Body of pancreas (tissue), 4 donors: ENCODE measurements around the gene OPALIN. TPM values are rescaled to one million over a fixed set of nuclear protein-coding genes. Genes with fewer than 3 reads are reported as not detected.

Source experiments
- ATAC-seq: fragments of 150-250 bp; one replicate; pipeline ENCODE4 v1.9.1; 2016
- DNase-seq, 4 donors: peaks; one replicate each; pipeline ENCODE4 v3.0.0-alpha.2; 2019
- H3K27ac ChIP-seq, 4 donors: fragments of 200-600 bp; sonication (generic); 1 replicate in 3 of 4; 2 replicates in 1 of 4; pipeline versions ENCODE4 v1.5.1 to v1.6.1; 2016 to 2019; ENCODE audit warnings: mild to moderate bottlenecking in 1 of 4, mixed read lengths in 1 of 4, moderate library complexity in 1 of 4
- H3K27me3 ChIP-seq, 2 donors: fragments of 200-600 bp; sonication (generic); one replicate each; pipeline ENCODE4 v1.6.0; 2016; ENCODE audit warnings: mild to moderate bottlenecking in 1 of 2
- H3K36me3 ChIP-seq, 2 donors: fragments of 200-600 bp; sonication (generic); replicated peaks in 1 of 2; 2 replicates each; pipeline ENCODE4 v1.5.1; 2016; ENCODE audit warnings: low read depth in 2 of 2; ENCODE audit not compliant: insufficient read depth in 1 of 2
- H3K4me1 ChIP-seq: fragments of 200-600 bp; sonication (generic); one replicate; pipeline ENCODE4 v1.6.0; 2016
- H3K4me3 ChIP-seq, 2 donors: fragments of 200-600 bp; sonication (generic); 1 replicate in 1 of 2; 2 replicates in 1 of 2; pipeline ENCODE4 v1.5.1; 2016 to 2019
- H3K9me3 ChIP-seq, 3 donors: fragments of 200-600 bp; sonication (generic); 1 replicate in 2 of 3; 2 replicates in 1 of 3; pipeline ENCODE4 v1.5.1; 2016
- CTCF ChIP-seq, 7 experiments: fragments of 450-650 bp in 4 of 7; fragments of 200-600 bp in 3 of 7; sonication (generic) in 3 of 7; IDR thresholded peaks; one replicate each; pipeline ENCODE4 v1.5.1; 2016 to 2019; ENCODE audit warnings: antibody characterized with exemption in 7 of 7
- POLR2A ChIP-seq, 3 donors: fragments of 450-650 bp; IDR thresholded peaks; one replicate each; pipeline ENCODE4 v1.6.1; 2016; ENCODE audit warnings: antibody characterized with exemption in 3 of 3, mild to moderate bottlenecking in 2 of 3
- WGBS, 2 donors: methylation state at CpG; one replicate each; pipeline ENCODE4 v1.1.5; 2017; 5-methylcytosine and 5-hydroxymethylcytosine counted together
- intact Hi-C: fragments of 100-400 bp; cut with DNase I; formaldehyde crosslinking; loops from one replicate; pipeline ENCODE4 v1.15.1; 2023
- total RNA-seq, 2 donors: library from RNA; depleted of rRNA; stranded (reverse); fragments of >200 nt; gene quantifications; one replicate each; pipeline ENCODE4 v1.1.0, GENCODE V29; 2016

OPALIN gene
- total RNA-seq, 2 donors from 2014 or later: not detected

GRCh38 chr10:96367470-96367869 lies 8.7 kb upstream of the OPALIN start:
- no peaks in the 10 kb centered on the region for H3K36me3 ChIP-seq
- 63 to 71% methylated on average over 4 of the region's 4 CpGs for WGBS, 2 donors
- intact Hi-C loops: no loop called here
- H3K4me1 ChIP-seq: peaks cover 4% of the 10 kb centered on the region
- no peak overlapping the region for H3K27ac ChIP-seq
- no peak for DNase-seq
- H3K9me3 ChIP-seq: no peaks in the 10 kb centered on the region
- no peak overlapping the region for H3K4me3 ChIP-seq
- no peak for ATAC-seq
- no peaks in the 10 kb centered on the region for H3K27me3 ChIP-seq
- TF ChIP-seq CTCF (IDR thresholded peaks at IDR 0.05): no peak

GRCh38 chr10:96366508-96366907 lies 7.7 kb upstream of the OPALIN start:
- Histone ChIP-seq H3K36me3 (no peaks in the 10 kb centered on the region), H3K27me3 (no peaks in the 10 kb centered on the region), H3K4me1 (peaks cover 4% of the 10 kb centered on the region), H3K27ac (no peak overlapping the region), H3K9me3 (no peaks in the 10 kb centered on the region), H3K4me3 (no peak overlapping the region)
- intact Hi-C loops: no loop called here
- DNase-seq (no peak), ATAC-seq (no peak)
- WGBS, 2 donors: 58 to 61% methylated on average over 3 of the region's 3 CpGs
- no peak for TF ChIP-seq CTCF (IDR thresholded peaks at IDR 0.05)
- no peak for TF ChIP-seq POLR2A (IDR thresholded peaks at IDR 0.05)

GRCh38 chr10:96365571-96365970 lies 6.8 kb upstream of the OPALIN start:
- Histone ChIP-seq H3K36me3 (no peaks in the 10 kb centered on the region), H3K27ac (no peak overlapping the region), H3K9me3 (no peaks in the 10 kb centered on the region), H3K4me1 (peaks cover 1% of the 10 kb centered on the region), H3K27me3 (no peaks in the 10 kb centered on the region), H3K4me3 (no peak overlapping the region)
- ATAC-seq (no peak), DNase-seq (no peak)
- intact Hi-C loops: no loop called here
- TF ChIP-seq POLR2A (IDR thresholded peaks at IDR 0.05): no peak
- TF ChIP-seq CTCF (IDR thresholded peaks at IDR 0.05): no peak
- 86 to 97% methylated on average over 3 of the region's 3 CpGs for WGBS, 2 donors

GRCh38 chr10:96360766-96361165 lies 2.0 kb upstream of the OPALIN start:
- ATAC-seq (no peak), DNase-seq (no peak)
- TF ChIP-seq CTCF (IDR thresholded peaks at IDR 0.05) (no peak), POLR2A (IDR thresholded peaks at IDR 0.05) (no peak)
- Histone ChIP-seq H3K36me3 (no peaks in the 10 kb centered on the region), H3K4me1 (no peaks in the 10 kb centered on the region), H3K9me3 (no peaks in the 10 kb centered on the region), H3K27me3 (no peaks in the 10 kb centered on the region), H3K27ac (no peak overlapping the region), H3K4me3 (no peak overlapping the region)
- intact Hi-C loops: no loop called here
- 79 to 80% methylated on average over 3 of the region's 3 CpGs for WGBS, 2 donors

GRCh38 chr10:96360331-96360730 lies 1.5 kb upstream of the OPALIN start:
- Histone ChIP-seq H3K4me1 (no peaks in the 10 kb centered on the region), H3K9me3 (no peaks in the 10 kb centered on the region), H3K27ac (no peak overlapping the region), H3K27me3 (no peaks in the 10 kb centered on the region), H3K4me3 (no peak overlapping the region), H3K36me3 (no peaks in the 10 kb centered on the region)
- intact Hi-C loops: no loop called here
- TF ChIP-seq POLR2A (IDR thresholded peaks at IDR 0.05) (no peak), CTCF (IDR thresholded peaks at IDR 0.05) (no peak)
- DNase-seq: no peak
- WGBS, 2 donors: 80 to 92% methylated on average over 6 of the region's 6 CpGs
- ATAC-seq: no peak
